Activated CD4-positive, alpha-beta T cell treated with anti-CD3 and anti-CD28 coated beads, Interleukin-2, Interleukin-6, amounts not matched to agents 100 ng/mL and 50 ng/mL, durations not matched to agents 16 hours and 8 hours (primary cell): ENCODE data around the gene RPLP2.

Experiments
- DNase-seq: peaks from one replicate; pipeline ENCODE4 v3.0.0-alpha.2; 2020

The RPLP2 gene

DNA sequence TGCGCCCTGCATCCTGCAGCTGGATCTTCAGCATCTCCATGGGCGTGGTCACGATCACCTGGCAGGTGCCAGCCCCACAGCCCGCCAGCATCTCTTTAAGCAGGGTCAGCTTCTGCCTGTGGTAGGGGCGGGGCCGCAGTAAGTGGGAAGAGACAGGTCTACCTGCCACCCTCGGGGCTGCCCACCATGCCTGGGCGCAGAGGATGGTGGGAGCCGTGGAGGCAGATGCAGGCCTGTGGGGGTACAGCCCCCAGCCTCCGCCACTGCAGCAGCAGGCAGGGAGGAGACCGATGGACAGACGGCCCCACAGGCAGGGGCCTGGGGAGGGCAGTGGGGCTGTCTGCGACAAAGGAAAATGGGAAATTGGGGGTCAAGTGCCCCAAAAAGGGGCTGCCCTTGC is 16.9 kb upstream of the RPLP2 start:
- no peak for DNase-seq

- DNase-seq = no peak
Measured at GRCh38 chr11:793556-793955, 16.2 kb upstream of the RPLP2 start.

- DNase-seq = no peak
Measured at GRCh38 chr11:794013-794765, 15.6 kb upstream of the RPLP2 start.

DNA sequence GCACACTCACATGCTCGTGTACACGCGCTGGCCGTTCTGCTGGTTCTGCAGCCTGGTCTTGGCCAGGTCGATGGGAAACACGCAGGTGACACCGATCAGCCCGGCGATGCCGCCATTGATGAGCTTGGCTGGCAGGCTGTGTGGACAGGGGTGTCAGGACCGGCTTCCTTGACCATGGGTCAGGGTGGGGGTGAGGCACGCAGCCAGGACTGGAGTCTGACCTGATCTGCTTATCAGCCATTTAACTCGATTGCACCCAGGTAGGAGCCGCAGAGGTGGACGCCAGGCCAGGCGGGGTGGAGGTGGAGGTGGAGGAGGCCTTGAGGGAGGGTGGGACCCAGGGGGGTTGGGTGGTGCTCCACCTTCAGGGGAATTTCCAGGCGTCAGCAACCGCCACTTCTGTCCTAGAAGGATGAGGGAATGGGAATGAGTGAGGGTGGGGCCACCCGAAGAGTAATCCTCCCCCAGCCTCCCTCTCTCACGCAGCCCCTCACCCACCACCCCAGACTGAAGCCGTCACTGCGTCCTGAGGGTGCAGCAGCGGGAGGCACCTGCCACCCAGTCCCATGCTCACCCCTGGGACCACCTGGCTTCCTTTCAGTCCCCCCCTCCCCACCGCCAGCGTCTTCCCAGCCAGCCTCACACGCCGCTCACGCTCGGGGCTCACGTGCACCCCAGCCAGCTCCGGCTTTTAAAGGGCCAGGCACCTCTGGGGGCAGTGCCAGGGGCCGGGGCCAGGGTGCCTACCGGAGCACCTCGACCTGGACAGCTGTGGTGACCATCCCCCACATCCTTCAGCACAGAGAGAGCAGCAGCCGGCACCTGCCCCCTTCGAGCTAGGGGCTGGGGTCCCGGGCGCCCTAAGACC is 14.8 kb upstream of the RPLP2 start:
- peak; percentile 36 for DNase-seq

DNA sequence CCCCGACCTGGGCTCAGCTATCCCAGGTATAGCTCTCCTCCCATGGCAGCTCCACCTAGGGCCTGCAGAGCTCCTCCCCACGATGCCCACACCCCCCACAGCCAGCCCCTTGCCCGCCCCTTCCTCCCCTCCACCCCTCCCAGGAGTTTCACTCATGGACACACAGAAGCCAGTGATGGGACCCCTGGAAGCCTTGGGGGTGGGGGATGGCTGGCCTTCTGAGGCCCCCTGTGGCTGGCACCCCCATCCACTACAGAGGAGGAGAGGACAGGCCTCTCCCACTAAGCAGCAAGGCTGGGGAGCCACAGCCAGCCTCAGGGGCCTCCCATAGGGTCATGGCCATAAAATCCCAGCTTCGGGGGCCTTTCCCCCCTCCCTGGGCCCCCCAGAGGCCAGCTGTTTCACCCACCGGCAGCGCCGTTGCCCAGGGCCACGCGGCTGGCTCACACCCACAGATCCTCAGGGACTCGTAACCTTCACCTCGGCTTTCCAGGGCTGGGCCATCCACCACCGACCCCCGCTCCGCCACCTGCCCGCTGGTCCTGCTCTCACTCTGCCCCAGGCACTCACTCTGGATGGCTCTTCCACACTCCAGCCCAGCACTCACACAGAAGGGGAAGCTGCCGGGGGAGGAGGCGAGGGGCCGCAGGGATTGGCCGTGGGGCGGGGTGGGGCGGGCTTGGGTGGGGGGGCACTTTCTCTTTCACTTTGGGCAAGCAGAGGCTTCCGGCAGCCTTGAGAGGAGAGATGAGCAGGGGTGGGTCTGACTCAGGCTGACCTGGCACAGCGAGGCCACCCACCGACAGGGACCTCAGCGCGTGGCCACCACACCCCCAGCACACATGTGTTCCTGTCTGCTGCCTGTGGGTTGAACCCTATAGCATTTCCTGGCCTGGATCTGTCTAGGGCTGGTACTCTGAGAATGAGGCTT is 13.9 kb upstream of the RPLP2 start:
- DNase-seq = peak; percentile 90

DNA sequence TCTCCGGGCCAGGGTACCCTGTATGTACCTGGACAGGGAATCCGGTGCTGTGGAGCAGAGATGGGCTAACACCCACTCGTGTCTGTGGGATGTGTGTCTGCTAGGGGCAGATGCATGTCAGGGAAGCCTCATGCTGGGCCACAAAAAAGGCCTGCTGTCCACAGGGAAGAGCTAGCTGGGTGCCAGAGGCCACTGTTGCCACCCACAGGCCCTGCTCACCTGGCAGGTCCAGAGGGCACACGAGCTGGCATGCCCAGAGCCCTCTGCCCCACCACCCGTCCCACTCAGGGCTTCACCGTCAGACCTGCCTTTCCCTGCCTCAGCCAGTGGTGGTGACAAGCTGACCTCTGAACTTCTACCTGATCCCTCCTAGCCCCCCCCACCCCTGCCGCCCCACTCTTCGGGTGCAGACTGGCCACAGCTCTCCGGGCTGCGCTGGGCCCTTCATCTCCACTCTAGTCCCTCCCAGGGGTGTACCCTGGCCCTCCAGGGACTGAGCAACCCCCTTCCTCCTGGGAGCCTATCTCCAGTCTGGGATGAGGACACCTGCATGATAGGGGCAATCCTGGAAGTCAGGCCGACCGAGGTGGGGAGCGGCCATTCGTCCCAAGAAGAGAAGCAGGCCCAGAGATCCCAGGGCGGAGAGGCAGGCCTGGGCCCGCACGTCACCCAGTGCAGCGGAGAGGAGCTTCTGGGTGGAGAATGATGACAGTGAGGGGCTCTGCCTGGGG is 13.0 kb upstream of the RPLP2 start:
- no peak for DNase-seq

DNA sequence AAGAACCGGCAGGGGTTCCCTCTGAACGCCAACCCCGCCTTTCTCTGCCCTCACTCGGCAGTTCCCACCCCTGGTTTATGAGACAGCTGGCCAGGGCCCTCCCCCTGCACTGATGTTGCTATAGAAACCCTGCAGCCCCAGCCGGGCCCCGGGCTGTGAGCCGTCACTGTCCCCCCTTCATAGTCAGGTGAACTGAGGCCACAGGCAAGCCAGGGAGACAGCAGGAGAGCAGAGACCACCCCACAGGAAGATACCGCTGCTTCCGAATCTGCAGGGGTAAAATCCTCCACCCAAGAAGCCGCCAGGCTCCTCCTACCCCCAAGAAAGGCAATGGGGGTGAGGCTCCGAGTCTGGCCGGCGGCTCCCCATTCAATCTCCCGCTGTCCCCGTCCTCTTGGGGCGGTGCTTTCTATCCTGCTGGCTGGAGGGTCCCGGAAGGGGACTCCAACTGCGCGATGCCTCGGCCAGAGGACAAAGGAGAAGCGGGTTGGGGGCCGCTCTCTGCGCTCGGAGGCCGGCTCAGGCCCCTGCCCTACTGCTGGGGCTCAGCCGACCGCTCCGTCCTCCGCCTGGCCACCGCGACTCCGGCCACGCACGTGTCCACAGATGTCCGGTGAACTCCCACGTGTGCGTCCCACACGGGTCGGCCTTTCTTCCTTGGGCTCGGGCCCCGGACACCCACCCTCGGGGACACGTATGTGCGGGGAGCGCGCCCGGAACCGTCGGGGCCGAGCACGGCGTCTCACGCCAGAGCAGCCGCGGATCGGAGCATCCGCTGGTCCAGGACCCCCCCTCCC is 12.3 kb upstream of the RPLP2 start:
- DNase-seq = peak; percentile 81

GRCh38 chr11:798093-798713 is 11.6 kb upstream of the RPLP2 start, which contains the start of gene SLC25A22:
TSS of gene SLC25A22 (minus strand) at chr11:798281. CDS start at chr11:795006, 3,275 bp downstream.
- DNase-seq = peak; percentile 91

DNA sequence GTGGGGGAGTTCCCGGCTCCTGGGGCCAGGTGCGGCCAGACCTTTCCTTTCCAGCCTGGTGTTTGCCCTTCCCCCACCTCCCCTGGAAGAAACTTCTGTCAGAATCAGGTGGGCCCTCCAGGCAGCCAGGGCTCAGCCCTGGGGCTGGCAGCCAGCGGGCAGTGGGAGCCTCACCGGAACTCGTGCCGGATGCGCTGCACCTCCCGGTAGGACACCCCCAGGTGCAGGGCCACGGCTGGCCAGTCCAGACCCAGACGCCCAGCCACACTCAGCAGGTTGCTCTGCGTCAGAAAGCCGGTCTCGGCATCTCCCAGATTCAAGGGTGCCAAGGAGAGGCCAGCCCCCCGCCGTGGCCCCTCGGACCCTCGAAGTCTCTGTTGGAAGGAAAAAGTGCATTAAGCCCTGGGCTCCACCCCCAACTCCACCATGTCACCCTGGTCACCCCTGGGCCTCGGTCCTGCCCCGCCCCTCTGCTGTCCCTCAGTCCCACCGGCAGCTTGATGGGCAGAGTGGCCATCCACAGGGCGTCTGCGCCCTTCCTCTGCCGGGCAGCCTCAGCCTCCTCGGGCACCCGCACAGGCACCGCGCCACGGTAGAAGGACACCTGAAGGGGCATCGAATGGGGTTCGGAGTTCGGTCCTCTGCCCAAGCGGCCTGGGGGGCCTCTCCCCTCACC is 10.0 kb upstream of the RPLP2 start:
- DNase-seq = no peak

GRCh38 chr11:800473-800872 is 9.3 kb upstream of the RPLP2 start:
- DNase-seq = no peak

GRCh38 chr11:801097-801780 is 8.5 kb upstream of the RPLP2 start:
- no peak for DNase-seq

- no peak for DNase-seq
Measured at GRCh38 chr11:802018-802617, 7.6 kb upstream of the RPLP2 start.

- DNase-seq = no peak
Measured at GRCh38 chr11:802693-803466, 6.9 kb upstream of the RPLP2 start.

DNA sequence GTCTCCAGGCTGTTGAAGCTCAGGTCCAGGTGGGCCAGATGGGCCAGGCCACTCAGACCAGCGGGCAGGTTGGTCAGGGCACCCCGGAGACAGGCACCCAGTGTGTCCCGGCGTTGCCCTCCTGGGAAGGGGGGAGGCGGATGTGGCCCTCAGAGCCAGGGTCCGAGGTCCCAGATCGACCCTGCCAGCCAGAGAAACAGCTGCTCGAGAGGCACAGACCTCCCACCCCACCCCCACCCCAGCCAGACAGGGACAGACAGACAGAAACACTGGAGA is 6.4 kb upstream of the RPLP2 start:
- no peak for DNase-seq

DNA sequence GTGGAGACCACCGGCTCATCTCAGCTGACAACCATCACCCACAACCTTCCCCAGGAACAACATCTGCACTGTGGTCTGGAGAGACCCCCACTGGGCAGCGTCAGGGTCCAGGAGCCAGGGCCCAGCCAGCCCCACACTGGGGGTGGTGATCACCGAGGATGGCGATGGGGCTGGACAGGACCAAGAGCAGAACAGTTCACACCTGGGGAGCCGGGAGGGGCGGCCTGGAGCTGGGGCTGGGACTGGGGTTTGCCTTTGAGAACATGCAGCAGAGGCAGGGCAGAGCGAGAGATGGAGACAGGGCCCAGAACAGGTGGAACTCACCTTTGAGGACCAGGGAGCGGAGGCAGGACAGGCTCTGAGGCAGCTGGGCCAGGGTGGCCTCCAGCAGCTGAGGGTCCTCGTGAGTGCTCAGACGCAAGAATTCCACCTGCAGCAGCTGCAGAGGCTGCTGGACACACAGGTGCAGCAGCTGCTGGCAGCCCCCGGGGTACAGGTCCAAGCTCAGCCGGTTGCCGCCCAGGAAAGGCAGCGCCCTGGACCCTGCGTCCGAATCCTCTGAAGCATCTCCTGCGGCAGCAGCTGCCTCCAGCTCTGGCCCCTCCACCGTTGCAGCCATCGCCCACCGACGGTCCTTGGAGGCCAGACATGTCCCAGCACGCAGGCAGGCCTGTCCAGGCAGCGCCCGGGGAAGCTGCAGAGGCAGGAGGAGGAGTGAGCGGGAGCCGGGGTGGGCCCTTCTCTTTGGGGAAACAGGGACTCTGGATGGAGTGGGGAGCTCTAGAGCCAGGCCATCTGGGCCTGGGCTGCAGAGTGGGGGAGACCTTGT is 5.8 kb upstream of the RPLP2 start:
- no peak for DNase-seq

DNA sequence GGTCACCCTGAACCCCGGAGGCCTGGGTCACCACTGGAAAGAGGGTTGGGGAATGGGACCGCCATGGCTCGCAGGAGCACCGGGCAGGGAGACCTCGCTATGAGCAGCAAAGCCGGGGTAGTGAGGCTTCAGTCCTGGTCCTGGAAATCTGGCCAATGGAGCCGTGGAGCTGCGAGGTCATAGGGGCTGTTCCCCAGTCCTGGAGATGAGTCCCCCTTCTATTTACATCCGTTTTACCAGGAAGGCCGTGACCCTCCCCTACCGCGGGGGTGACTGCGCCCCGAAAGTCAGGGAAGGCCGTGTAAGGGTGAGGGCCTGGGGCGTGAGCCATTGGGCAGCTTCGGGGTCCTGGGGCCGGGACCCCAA is 5.2 kb upstream of the RPLP2 start:
- DNase-seq = peak; percentile 10

DNA sequence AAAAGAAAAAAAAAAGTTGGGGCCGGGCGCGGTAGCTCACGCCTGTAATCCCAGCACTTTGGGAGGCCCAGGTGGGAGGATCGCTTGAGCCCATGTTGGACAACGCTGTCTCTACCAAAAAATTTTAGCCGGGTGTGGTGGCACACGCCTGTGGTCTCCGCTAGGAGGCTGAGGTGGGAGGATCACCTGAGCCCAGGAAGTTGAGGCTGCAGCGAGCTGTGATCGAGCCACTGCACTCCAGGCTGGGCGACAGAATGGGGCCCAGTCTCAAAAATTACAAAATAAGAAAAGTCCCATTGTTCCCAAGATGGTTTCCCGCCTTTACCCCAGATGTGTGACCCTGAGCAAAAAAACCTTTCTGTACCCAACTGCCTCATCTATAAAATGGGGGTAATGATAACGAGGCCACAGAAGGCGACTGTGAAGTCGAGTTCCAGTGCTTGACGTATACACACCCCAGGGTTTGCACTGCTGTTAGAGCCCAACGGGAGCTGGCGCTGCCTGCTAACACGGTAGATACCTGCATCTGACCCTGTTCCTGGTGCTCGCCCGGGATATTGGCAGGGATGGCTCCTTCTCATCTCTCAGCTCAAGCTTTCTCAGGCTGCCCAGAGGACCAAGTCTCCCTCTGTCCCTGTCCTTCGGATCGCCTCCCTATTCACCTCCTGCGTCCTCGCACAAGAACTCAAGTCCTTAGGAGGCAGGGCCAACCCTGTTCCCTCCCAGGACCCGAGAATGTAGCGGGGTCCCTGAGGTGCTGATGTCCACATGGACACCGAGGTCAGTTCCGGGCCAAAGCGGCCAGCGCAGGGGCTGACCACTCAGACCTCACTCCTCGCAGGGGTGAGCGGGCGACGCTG is 1.1 kb upstream of the RPLP2 start:
- DNase-seq = peak; percentile 77
